Spleen (tissue), 7 donors: ENCODE data around the gene SLITRK6.

Source experiments
- CTCF ChIP-seq, 11 experiments: fragments of 200-600 bp in 7 of 11; fragments of 450-650 bp in 4 of 11; sonication (generic) in 4 of 11; IDR thresholded peaks in 8 of 11; conservative IDR thresholded peaks in 3 of 11; 1 replicate in 7 of 11; 2 replicates in 4 of 11; pipeline versions ENCODE4 v1.4.0 to v1.8.0; 2016 to 2021; ENCODE audit warnings: antibody characterized with exemption in 11 of 11, inconsistent platforms in 4 of 11, mild to moderate bottlenecking in 1 of 11
- POLR2AphosphoS5 ChIP-seq, 3 donors: sonication (generic); formaldehyde crosslinking; IDR thresholded peaks; one replicate each; pipeline ENCODE4 v1.5.1; 2017; ENCODE audit warnings: antibody characterized with exemption in 3 of 3
- donor health status: DM: no; HTN: no; CAD: no; lungs with moderate emphysema.
- donor health status: DM: no; HTN: no; CAD: no.
- donor health status: DM: no; HTN: no; CAD: no.

- no peak for TF ChIP-seq CTCF (IDR thresholded peaks at IDR 0.05 in 8 of 11, conservative IDR thresholded peaks at IDR 0.05 in 3 of 11)
- no peak for TF ChIP-seq POLR2AphosphoS5 (IDR thresholded peaks at IDR 0.05)
Measured at GRCh38 chr13:85771856-85772255, 27.4 kb downstream of the SLITRK6 start.
